GM23338 (cell line): Measurements from ENCODE around the gene ANKRD62. TPM values are rescaled to one million over a fixed set of nuclear protein-coding genes. Genes with fewer than 3 reads are reported as not detected.

Experiments
- ATAC-seq: fragments of 200-7000 bp; cut with Tn5 transposase; 3 replicates; pipeline ENCODE4 v1.9.1; 2020
- DNase-seq: peaks from one replicate; pipeline ENCODE4 v3.0.0-alpha.2; 2015; ENCODE audit warnings: low spot score
- H2AFZ ChIP-seq: fragments of 200-600 bp; sonication (generic); 2 replicates; pipeline ENCODE4 v1.8.0; 2016; ENCODE audit warnings: antibody characterized with exemption, mild to moderate bottlenecking, moderate library complexity
- H3F3A ChIP-seq: fragments of 200-600 bp; sonication (generic); replicated peaks from 2 replicates; pipeline ENCODE4 v1.8.0; 2017; ENCODE audit warnings: antibody characterized with exemption, mixed run types, low read depth
- H3K27ac ChIP-seq: fragments of 200-600 bp; sonication (generic); 2 replicates; pipeline ENCODE4 v1.6.1; 2016; ENCODE audit warnings: low read depth
- H3K27me3 ChIP-seq: fragments of 200-600 bp; sonication (generic); 2 replicates; pipeline ENCODE4 v1.8.0; 2016; ENCODE audit warnings: mild to moderate bottlenecking, mixed run types, moderate library complexity; ENCODE audit not compliant: insufficient read depth
- H3K36me3 ChIP-seq: fragments of 200-600 bp; sonication (generic); 2 replicates; pipeline ENCODE4 v1.8.0; 2016; ENCODE audit warnings: mild to moderate bottlenecking; ENCODE audit not compliant: insufficient read depth
- H3K4me1 ChIP-seq: fragments of 200-600 bp; sonication (generic); 2 replicates; pipeline ENCODE4 v1.8.0; 2016; ENCODE audit warnings: mild to moderate bottlenecking, moderate library complexity; ENCODE audit not compliant: insufficient read depth
- H3K4me2 ChIP-seq: fragments of 200-600 bp; sonication (generic); 2 replicates; pipeline ENCODE4 v1.7.1; 2017; ENCODE audit warnings: mixed run types
- H3K4me3 ChIP-seq: fragments of 200-600 bp; sonication (generic); 2 replicates; pipeline ENCODE4 v1.6.1; 2016; ENCODE audit warnings: mixed run types
- H3K79me2 ChIP-seq: fragments of 200-600 bp; sonication (generic); replicated peaks from 2 replicates; pipeline ENCODE4 v1.8.0; 2017; ENCODE audit warnings: mild to moderate bottlenecking; ENCODE audit not compliant: insufficient read depth
- H3K9me2 ChIP-seq: fragments of 200-600 bp; sonication (generic); 2 replicates; pipeline ENCODE4 v1.8.0; 2017; ENCODE audit not compliant: insufficient read depth
- H4K20me1 ChIP-seq: fragments of 200-600 bp; sonication (generic); replicated peaks from 2 replicates; pipeline ENCODE4 v1.8.0; 2017; ENCODE audit warnings: mild to moderate bottlenecking; ENCODE audit not compliant: insufficient read depth
- H3K27ac Mint-ChIP-seq: 2 replicates; pipeline ENCODE4 v1.8.0; 2020; ENCODE audit warnings: inconsistent platforms, mild to moderate bottlenecking, moderate library complexity, mixed read lengths
- H3K27me3 Mint-ChIP-seq: 3 replicates; pipeline ENCODE4 v1.8.0; 2022; ENCODE audit warnings: low read depth, mild to moderate bottlenecking, moderate library complexity, mixed read lengths, inconsistent platforms; ENCODE audit not compliant: insufficient read depth, poor library complexity
- H3K36me3 Mint-ChIP-seq: 3 replicates; pipeline ENCODE4 v1.8.0; 2021; ENCODE audit warnings: low read depth, mild to moderate bottlenecking, inconsistent platforms, moderate library complexity, mixed read lengths
- H3K4me1 Mint-ChIP-seq: 3 replicates; pipeline ENCODE4 v1.8.0; 2020; ENCODE audit warnings: mild to moderate bottlenecking, inconsistent platforms, mixed read lengths
- H3K4me3 Mint-ChIP-seq: 3 replicates; pipeline ENCODE4 v1.8.0; 2021; ENCODE audit warnings: moderate library complexity, mild to moderate bottlenecking, inconsistent platforms, mixed read lengths
- H3K9me3 Mint-ChIP-seq: 3 replicates; pipeline ENCODE4 v1.8.0; 2020; ENCODE audit warnings: moderate library complexity, mild to moderate bottlenecking, inconsistent platforms, mixed read lengths
- CREB1 ChIP-seq: fragments of 250-450 bp; sonication (Bioruptor Pico); IDR thresholded peaks from 2 replicates; pipeline ENCODE4 v1.5.0; 2020; ENCODE audit warnings: low read depth, mild to moderate bottlenecking, moderate library complexity
- CTCF ChIP-seq, 2 experiments: fragments of 200-600 bp in 1 of 2; sonication (generic) in 1 of 2; conservative IDR thresholded peaks; 2 replicates each; pipeline versions ENCODE4 v1.5.1 to v1.6.1; 2016 to 2017; ENCODE audit warnings: antibody characterized with exemption in 2 of 2, low read depth in 2 of 2, mild to moderate bottlenecking in 2 of 2, moderate library complexity in 1 of 2
- EZH2 ChIP-seq: fragments of 200-600 bp; sonication (generic); IDR thresholded peaks from one replicate; pipeline ENCODE4 v1.8.0; 2017; ENCODE audit warnings: antibody characterized with exemption, mild to moderate bottlenecking, low read depth; ENCODE audit not compliant: unreplicated experiment
- EZH2phosphoT487 ChIP-seq: fragments of 200-600 bp; sonication (generic); IDR thresholded peaks from one replicate; pipeline ENCODE4 v1.8.1; 2018; ENCODE audit warnings: antibody characterized with exemption; ENCODE audit not compliant: unreplicated experiment
- NANOG ChIP-seq: IDR thresholded peaks from 2 replicates; pipeline ENCODE4 v1.6.1; 2016; ENCODE audit warnings: antibody characterized with exemption, borderline replicate concordance
- POLR2AphosphoS5 ChIP-seq: IDR thresholded peaks from 2 replicates; pipeline ENCODE4 v1.6.1; 2016; ENCODE audit warnings: antibody characterized with exemption, low read depth
- REST ChIP-seq: IDR thresholded peaks from one replicate; pipeline ENCODE4 v1.6.1; 2018; ENCODE audit warnings: antibody characterized with exemption; ENCODE audit not compliant: unreplicated experiment
- STAT1 ChIP-seq: IDR thresholded peaks from one replicate; pipeline ENCODE4 v1.6.1; 2016; ENCODE audit warnings: antibody characterized with exemption; ENCODE audit not compliant: unreplicated experiment
- ZNF114 ChIP-seq: fragments of 250-450 bp; sonication (Bioruptor Pico); IDR thresholded peaks from 2 replicates; pipeline ENCODE4 v1.5.0; 2020; ENCODE audit warnings: mild to moderate bottlenecking, moderate library complexity
- ZNF331 ChIP-seq: fragments of 250-450 bp; sonication (Bioruptor Pico); IDR thresholded peaks from 2 replicates; pipeline ENCODE4 v1.5.0; 2020; ENCODE audit warnings: low read depth, mild to moderate bottlenecking, moderate library complexity
- polyA plus RNA-seq: library from polyadenylated mRNA; unstranded; fragments of >200 nt; fragmentation: Nextera tagmentation; extraction: Ambion mirVana; gene quantifications from 2 replicates; pipeline ENCODE4 v1.2.1, GENCODE V29; 2016
- total RNA-seq: library from RNA; depleted of rRNA; stranded (reverse); fragments of >200 nt; shearing (Covaris generic); gene quantifications from 2 replicates; pipeline ENCODE4 v1.2.3, GENCODE V29; 2014
- TF ChIP-seq, protein P1 (sequence below): fragments of 250-450 bp; sonication (Bioruptor Pico); IDR thresholded peaks from 2 replicates; pipeline ENCODE4 v1.5.0; 2020; ENCODE audit warnings: mild to moderate bottlenecking, moderate library complexity

Gene ANKRD62
- total and polyA plus RNA-seq, 2 experiments from 2014 or later, result not detected

- DNase-seq, result no peak
- ATAC-seq, result no peak
- H4K20me1 ChIP-seq, result no peaks in the 10 kb centered on the region
These were observed 32.0 kb upstream of the ANKRD62 start for GRCh38 chr18:12061685-12062084.

More at GRCh38 chr18:12061685-12062084, 32.0 kb upstream of the ANKRD62 start:
- H2AFZ ChIP-seq, result no peak overlapping the region
- H3K36me3 Mint-ChIP-seq, result no peaks in the 10 kb centered on the region
- H3K4me3 Mint-ChIP-seq, result no peak overlapping the region
- no peak overlapping the region for H3K27ac ChIP-seq
- no peaks in the 10 kb centered on the region; the same call in 2 of the 3 replicates for H3K4me1 Mint-ChIP-seq
- no peak overlapping the region for H3K27ac Mint-ChIP-seq
- no peaks in the 10 kb centered on the region for H3F3A ChIP-seq
- no peaks in the 10 kb centered on the region for H3K36me3 ChIP-seq
- no peaks in the 10 kb centered on the region for H3K79me2 ChIP-seq
- H3K9me3 Mint-ChIP-seq, result peaks cover 6% of the 10 kb centered on the region; the same call in 1 of the 3 replicates
- no peak overlapping the region for H3K4me2 ChIP-seq
- peaks cover 8% of the 10 kb centered on the region for H3K27me3 Mint-ChIP-seq
- H3K4me3 ChIP-seq, result no peak overlapping the region
- H3K4me1 ChIP-seq, result no peaks in the 10 kb centered on the region
- no peaks in the 10 kb centered on the region for H3K27me3 ChIP-seq
- TF ChIP-seq CTCF (conservative IDR thresholded peaks at IDR 0.05; ENCODE audit: low read depth in 2 of 2) (no peak), POLR2AphosphoS5 (no peak), EZH2 (no peak), REST (no peak), EZH2phosphoT487 (no peak), ZNF114 (no peak), ZNF331 (no peak), NANOG (no peak), CREB1 (CRISPR knock-in tag) (no peak), STAT1 (no peak)
- TF ChIP-seq, protein P1, sequence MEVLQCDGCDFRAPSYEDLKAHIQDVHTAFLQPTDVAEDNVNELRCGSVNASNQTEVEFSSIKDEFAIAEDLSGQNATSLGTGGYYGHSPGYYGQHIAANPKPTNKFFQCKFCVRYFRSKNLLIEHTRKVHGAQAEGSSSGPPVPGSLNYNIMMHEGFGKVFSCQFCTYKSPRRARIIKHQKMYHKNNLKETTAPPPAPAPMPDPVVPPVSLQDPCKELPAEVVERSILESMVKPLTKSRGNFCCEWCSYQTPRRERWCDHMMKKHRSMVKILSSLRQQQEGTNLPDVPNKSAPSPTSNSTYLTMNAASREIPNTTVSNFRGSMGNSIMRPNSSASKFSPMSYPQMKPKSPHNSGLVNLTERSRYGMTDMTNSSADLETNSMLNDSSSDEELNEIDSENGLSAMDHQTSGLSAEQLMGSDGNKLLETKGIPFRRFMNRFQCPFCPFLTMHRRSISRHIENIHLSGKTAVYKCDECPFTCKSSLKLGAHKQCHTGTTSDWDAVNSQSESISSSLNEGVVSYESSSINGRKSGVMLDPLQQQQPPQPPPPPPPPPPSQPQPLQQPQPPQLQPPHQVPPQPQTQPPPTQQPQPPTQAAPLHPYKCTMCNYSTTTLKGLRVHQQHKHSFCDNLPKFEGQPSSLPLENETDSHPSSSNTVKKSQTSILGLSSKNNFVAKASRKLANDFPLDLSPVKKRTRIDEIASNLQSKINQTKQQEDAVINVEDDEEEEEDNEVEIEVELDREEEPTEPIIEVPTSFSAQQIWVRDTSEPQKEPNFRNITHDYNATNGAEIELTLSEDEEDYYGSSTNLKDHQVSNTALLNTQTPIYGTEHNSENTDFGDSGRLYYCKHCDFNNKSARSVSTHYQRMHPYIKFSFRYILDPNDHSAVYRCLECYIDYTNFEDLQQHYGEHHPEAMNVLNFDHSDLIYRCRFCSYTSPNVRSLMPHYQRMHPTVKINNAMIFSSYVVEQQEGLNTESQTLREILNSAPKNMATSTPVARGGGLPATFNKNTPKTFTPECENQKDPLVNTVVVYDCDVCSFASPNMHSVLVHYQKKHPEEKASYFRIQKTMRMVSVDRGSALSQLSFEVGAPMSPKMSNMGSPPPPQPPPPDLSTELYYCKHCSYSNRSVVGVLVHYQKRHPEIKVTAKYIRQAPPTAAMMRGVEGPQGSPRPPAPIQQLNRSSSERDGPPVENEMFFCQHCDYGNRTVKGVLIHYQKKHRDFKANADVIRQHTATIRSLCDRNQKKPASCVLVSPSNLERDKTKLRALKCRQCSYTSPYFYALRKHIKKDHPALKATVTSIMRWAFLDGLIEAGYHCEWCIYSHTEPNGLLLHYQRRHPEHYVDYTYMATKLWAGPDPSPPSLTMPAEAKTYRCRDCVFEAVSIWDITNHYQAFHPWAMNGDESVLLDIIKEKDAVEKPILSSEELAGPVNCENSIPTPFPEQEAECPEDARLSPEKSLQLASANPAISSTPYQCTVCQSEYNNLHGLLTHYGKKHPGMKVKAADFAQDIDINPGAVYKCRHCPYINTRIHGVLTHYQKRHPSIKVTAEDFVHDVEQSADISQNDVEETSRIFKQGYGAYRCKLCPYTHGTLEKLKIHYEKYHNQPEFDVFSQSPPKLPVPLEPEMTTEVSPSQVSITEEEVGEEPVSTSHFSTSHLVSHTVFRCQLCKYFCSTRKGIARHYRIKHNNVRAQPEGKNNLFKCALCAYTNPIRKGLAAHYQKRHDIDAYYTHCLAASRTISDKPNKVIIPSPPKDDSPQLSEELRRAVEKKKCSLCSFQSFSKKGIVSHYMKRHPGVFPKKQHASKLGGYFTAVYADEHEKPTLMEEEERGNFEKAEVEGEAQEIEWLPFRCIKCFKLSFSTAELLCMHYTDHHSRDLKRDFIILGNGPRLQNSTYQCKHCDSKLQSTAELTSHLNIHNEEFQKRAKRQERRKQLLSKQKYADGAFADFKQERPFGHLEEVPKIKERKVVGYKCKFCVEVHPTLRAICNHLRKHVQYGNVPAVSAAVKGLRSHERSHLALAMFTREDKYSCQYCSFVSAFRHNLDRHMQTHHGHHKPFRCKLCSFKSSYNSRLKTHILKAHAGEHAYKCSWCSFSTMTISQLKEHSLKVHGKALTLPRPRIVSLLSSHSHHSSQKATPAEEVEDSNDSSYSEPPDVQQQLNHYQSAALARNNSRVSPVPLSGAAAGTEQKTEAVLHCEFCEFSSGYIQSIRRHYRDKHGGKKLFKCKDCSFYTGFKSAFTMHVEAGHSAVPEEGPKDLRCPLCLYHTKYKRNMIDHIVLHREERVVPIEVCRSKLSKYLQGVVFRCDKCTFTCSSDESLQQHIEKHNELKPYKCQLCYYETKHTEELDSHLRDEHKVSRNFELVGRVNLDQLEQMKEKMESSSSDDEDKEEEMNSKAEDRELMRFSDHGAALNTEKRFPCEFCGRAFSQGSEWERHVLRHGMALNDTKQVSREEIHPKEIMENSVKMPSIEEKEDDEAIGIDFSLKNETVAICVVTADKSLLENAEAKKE (CRISPR knock-in tag), result no peak
- no peaks in the 10 kb centered on the region for H3K9me2 ChIP-seq
